Activated CD4-positive, alpha-beta T cell treated with anti-CD3 and anti-CD28 coated beads for 4 hours (primary cell): Measurements from ENCODE around the gene DENND2D.
"Not testable (repeated sequence)": the region's sequence is repeated elsewhere in the genome, so short reads cannot be mapped to it uniquely, and the experiment has no call there.

ENCODE experiments used
- DNase-seq, 2 donors: peaks; one replicate each; pipeline ENCODE4 v3.0.0-alpha.2; 2020

Gene DENND2D

DNA sequence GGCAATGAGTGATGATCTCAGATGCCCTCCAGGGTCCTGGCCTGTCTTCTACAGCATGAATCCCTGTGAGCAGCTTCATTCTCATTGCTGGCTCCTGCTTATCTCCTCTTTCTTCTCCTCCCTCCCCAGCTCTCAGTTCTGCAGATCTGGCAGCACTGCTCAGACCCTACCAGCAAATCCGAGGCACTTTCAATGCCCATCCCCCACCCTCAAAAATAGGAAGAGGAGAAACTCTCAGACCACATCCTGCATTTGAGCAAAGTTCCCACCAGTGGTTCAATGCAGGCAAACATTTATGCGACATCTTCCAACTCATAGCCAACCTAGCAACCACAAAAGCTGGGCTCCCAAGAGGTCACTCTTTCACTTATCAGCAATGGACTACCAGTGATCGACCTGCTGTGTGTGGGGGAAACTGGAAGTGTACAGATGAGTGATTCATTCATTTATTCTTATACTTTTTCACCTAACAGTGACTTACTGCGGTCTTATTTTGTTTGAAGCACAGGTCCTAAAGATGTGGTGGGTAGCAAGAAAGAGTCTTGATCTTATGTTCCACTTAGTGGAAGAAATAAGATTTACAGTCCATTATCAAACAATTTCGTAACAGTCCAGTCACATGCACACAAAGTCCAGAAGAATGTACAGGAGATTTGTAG is 21.3 kb upstream of the DENND2D start:
- peak in 1 of 2 donors; percentile 39 for DNase-seq

DNA sequence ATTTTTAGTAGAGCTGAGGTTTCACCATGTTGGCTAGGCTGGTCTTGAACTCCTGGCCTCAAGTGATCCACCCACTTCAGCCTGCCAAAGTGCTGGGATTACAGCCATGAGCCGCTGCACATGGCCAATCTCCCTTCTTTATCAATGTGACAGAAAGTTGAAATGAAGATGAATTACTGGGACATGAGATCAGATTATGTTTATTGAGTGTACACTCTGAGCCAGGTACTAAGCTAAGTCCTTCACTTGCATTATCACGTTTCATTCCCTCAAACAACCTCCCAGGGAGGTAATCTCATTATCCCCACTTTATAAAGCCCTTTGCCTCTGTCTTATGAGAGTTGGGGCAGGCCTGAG is 20.8 kb upstream of the DENND2D start:
- DNase-seq = no peak

DNA sequence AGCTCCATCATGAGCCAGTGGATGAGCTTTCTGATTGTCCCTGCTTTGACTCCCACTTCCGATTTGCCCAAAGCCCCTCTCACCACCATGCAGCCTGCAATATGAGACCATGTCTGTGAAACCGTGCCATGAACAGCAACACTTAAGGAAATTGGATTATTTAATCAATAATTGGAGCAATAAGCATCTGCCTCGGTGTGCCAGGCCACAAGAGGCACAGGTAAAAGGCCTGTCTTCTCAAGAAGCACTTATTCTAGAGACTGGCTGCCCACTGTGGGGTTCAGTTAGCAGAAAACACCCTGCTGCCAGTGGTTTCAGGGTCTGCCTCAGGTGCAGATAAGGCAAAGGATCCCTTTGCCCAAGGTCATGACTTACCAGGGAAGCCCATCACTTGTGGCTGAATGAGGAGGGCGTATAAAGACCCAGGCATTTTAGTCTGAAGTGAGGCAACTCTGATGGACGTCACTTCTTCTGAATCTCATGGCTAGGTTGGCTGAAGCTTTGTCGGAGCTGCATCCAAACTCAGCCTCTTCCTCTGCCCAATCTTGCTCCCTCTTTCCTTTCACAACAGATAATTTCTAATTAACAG is 19.9 kb upstream of the DENND2D start:
- no peak for DNase-seq

DNA sequence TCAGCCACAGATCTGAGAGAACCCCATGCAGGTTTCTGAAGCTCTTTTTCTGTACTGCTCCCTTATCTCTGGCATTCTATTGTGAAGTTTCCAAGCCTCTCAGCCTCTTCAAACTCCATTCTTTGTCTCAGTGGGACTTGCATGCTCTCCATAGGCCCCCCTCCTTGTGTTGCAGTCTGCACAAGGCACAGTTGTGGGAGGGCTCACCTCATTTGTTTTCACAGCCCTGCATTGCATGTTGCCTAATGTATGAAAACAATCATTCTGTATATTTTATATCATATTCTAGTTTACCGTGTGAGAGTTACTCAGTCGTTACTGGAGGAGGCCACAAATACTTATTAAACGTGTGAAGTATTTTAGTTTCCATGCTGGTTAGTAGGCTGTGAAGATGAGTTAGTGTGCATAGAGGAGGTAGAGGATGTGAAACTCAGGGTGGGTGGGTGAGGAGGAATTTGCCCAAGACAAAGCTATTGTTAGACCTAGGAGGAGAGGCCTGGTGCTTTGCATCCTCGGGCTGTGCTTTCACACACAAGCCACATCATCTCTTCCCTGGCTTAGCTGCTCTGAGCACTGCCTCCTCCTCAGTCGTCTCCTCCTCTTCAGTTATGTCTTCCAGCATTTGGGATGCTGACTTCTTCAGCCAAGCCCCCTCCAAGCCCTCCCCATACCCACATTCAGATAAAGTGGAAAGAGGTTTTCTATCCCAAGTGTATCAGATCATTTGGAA is 19.3 kb upstream of the DENND2D start:
- DNase-seq = peak in 1 of 2 donors; percentile 33

DNA sequence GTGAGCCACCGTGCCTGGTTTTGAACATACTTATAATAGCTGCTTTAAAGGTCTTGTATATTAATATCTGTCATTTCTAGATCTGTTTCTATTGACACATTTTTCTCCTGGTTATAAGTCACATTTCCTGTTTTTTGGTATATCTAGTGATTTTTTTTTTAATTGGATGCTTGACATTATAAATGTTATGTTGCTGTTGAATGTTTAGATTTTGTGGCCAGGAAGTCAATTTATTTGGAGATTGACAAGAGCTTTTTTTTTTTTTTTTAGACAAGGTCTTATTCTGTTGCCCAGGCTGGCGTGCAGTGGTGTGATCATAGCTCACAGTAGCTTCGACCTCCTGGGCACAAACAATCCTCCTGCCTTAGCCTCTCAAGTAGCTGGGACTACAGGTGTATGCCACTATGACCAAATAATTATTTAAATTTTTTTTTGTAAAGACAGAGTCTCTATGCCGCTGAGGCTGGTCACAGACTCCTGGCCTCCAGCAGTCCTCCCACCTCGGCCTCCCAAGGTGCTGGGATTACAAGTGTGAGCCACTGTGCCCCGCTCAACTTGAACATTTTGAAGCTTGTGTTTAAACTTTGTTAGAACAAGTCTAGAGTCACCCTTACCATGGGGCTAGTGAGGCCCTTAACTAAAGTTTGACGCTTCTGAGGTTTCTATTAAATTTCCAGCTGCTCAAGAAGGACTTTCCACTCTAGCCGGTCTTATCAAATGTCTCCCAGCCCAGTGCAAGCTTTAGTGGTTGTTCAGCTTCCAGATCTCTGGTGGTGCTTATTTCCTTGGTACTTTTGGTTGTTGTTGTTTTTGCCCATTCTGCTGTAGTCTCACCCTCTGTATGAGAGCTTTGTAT is 18.5 kb upstream of the DENND2D start:
- no peak for DNase-seq

DNA sequence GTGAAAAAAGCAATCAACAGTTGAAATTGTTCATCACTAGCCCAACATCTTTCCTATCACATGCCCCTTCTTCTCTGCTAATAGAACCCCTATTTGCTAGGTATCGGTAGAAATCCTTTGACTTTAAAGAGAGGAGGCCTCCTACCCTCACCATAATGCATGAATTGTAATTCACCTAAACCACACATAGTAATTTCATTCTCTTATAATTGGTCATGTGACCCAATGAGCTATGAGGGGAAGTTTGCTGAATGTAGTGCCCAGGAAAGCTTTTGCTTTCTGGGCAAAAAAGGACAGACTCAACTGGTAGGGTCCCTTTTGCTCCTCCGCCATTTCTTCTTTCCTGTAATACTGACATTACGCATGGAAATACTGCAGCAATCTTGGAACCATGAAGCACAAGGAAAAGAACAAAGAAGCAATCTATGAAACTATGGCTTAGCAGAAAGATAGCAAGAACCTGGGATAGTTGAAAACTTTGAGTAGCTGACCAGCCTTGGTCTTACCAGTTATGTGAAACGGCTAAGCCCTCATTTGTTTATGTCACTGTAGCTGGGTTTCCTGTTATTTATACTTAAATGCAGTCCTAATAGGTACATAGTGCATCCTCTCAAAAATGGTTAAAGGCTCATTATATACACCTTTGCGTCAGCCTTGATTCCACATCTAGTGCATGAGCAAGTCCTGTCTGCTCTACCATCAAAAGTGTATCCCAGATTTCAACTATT is 16.9 kb upstream of the DENND2D start:
- DNase-seq = no peak

DNA sequence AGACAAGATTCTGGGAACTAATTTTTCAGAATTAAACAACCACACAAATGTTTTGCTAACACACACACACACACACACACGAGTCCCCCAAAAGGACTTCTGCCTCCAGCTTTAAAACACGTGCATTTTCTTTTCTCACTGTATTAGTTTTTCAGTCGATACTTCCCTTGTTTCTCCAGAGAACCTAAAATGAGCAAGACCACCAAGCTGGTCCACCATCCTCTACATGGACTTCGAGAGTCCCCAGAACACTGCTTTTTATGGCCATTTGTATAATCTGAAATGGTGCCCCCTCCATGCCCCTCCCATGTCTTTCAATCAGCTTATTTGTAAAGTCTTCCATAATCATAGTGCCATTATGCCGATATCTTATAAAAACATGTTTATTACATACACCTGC is 16.3 kb upstream of the DENND2D start:
- DNase-seq = no peak

DNA sequence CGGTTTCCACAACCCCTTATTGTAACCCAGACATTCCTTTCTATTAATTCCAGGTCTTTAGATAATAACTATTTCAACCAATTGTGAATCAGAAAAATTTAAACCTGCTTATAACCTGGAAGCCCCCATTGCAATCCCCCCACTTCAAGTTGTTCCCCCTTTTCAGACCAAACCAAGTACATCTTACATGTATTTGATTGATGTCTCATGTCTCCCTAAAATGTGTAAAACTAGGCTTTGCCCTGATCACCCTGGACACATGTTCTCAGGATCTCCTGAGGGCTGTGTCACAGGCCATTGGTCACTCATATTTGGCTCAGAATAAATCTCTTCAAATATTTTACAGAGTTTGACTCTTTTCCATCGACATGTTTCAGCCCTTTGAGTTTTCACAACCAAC is 14.8 kb upstream of the DENND2D start:
- DNase-seq = not testable (repeated sequence)

DNA sequence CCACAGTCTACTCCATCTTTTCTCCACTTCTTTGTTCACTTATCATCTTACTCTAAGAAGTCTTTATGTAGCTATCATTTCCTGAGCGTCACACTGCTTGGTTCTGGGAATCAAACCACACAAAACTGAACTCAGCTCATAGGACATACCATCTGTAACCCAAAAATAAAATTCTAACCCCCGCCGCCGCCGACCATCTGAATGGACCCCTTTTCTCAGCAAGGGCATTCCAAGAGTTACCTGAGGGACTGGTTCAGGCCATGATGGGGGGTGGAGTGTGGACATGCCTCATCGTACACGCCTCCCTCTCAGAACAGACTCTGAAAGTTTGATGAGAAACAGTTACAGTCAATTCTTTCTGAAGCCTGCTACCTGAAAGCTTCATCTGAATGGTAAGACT is 14.4 kb upstream of the DENND2D start:
- DNase-seq = peak; percentile 61 to 70

DNA sequence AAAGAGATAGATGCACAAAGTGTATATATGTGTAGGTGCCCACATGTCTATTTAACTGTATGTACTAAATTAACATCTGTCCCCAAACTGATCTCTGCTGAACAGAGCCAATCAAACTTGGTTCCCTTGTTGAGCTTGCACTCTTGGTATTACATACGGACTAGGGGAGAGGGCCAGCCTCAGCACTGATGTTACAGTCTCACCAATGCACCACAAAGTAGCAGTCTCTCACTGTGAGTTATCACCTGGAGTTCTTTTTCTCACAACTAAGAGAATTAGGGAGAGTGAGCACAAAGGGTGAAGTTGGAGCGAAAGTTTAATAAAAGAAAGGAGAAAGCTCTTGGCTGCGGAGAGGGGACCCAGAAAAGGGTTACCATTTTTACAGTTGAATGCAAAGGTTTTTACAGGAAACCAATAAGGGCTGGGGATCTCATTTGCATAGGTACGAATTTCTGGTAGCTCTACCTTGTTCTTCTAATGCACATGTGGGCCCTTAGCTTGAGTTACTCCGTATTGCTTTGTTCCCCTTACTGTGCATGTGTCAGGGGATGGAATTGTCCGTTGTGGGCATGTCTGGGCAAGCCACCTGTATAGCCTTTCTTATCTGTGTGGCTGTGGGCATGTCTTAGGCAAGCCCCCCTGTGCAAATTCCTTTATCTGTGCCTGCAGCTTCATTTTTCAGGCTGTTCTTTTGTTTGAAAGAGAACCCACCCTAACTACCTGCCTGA is 13.8 kb upstream of the DENND2D start:
- no peak for DNase-seq

DNA sequence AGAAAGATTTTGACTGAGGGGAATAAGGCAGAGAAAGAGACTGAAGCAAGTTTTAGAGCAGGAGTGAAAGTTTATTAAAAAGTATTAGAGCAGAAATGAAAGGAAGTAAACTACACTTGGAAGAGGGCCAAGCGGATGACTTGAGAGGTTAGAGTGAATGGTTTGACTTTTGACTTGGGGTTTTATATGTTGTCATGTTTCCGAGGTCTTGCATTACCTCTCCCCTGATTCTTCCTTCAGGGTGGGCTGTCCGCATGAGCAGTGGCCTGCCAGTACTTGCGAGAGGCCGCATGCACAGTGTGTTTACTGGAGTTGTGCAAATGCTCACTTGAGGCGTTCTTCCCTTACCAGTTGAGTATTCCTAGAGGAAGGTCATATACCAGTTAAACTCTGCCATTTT is 13.0 kb upstream of the DENND2D start:
- DNase-seq = no peak

DNA sequence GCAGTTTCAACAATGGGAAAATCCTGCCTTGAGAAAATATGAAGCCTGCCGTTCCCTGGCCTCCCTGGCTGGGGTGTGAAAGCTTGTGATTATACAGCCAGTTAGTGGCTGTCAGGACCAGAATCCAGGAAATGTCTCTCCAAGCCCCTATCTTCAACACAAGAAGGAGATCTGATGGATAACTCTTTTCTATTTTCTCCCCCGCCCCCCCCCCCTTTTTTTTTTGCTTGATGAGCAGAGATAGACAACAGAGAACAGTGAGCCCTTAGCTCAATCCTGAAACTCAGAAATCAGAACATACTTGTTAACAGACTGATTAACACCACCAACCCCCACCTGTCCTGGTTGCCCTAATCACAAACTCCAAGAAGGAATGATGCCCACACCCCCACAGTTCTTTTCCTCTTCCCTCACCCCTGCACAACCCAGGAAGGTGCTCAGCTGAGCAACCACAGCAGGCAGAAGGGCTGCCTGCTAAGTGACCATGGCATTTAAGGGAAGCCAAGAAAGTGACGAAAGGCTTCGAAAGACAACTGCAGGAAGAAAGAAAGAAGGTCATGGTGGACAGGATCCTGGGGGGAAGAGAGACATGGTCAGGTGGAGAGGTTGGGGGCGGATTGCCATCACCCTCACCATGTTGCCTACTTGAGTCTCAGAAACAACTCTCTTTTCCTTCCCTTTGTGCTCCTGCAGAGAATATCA is 12.3 kb upstream of the DENND2D start:
- DNase-seq = no peak

DNA sequence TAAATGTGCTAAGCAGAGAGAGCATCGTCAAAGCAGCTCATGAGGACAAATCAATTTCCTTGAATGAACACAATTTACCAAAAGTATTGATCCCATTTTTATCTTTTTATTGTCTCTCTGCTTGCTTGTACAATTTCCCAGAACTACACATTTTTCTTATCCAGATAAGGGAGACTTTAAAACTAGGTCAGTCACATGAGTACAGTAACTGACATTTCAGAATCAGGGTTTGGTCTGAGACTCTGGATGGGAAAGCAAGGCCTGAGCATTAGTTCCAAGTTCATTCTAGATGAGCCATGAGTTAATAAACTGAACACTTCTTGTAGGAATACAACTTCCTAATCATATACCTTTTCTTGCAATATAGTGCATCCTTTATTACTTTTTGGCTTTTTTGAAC is 11.5 kb upstream of the DENND2D start:
- no peak for DNase-seq

DNA sequence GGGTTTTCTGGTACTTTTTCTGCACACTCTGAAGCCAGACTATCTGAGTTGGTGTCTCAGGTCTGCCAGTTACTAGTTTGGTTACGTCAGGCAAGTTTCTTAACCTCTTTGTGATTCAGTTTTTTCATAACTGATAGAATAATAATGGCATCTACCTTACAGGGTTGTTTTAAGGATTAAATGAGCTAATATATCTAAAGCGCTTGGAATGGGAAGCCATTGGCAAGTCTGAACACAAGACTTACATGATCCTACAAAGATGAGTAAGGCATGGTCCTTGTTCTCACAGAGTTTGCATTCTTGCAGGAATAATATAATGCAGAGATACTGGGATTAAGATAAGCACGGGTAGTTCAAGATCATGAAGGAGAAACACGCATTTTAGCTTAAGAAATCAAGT is 9.2 kb upstream of the DENND2D start:
- no peak for DNase-seq

DNA sequence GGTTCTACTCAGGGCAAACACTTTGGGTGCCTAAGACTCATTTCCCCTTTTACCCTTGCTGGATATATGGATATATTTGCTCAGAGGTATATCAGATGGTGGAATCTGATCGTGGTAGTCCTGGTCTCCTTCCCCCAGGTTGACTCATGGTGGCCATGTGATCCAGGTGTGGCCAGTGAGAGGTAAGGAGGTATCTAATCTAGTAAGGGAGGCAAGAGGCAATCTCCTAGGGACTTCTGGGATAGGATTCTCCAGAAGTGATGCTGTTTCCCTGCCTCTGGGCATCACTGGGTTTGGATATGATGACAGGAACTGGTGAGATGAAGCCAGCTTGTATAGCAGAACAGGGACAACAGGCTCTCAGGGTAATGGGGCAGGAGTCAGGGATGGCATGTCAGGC is 8.5 kb upstream of the DENND2D start:
- no peak for DNase-seq

DNA sequence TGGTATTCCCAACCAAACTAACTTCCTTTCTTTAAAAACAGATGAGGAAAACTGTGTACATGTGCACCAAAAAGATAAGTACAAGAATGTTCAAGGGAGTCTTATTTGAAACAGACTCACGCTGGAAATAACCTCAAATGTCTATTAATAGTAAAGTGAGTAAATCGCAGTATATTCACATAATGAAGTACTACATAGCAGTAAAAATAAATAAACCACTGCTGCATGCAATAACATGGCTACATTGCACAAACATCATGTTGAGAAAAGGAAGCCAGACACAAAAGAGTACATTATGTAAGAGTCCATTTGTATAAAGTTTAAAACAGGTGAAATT is 5.2 kb upstream of the DENND2D start:
- no peak for DNase-seq

DNA sequence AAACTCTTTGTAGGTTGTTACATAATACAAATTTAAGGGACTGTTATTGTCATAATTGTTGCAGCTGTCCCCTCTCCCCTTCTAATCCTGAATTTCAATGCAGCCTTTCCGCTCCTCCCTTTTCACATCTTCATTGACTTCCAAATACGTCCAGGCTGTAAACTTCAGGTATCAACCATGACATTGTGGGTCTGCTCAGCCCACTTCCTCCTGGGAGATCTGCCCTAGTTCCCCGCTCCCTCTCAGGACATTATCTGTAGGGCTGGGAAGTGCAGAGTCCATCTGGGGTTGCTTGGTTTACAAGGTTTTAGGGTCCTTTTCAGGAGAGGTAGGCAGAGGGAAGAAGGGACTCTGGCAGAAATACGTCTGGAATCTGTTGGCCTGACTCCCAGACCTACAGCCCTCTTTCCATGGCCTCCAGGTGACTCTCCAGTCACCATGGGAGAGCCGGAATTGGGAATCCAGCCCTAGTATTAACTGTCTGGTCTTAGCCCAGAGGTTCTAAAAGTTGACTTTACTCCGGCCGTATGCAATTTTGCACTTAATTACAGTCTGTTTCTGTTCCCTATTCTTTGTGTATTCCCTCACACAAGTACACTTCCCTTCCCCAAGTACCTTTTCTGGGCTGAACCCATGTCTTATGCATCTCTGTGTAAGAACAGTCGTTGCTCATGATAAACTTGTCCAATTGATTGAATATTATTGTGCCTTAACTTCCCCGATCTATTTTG is 4.7 kb upstream of the DENND2D start:
- no peak for DNase-seq

DNA sequence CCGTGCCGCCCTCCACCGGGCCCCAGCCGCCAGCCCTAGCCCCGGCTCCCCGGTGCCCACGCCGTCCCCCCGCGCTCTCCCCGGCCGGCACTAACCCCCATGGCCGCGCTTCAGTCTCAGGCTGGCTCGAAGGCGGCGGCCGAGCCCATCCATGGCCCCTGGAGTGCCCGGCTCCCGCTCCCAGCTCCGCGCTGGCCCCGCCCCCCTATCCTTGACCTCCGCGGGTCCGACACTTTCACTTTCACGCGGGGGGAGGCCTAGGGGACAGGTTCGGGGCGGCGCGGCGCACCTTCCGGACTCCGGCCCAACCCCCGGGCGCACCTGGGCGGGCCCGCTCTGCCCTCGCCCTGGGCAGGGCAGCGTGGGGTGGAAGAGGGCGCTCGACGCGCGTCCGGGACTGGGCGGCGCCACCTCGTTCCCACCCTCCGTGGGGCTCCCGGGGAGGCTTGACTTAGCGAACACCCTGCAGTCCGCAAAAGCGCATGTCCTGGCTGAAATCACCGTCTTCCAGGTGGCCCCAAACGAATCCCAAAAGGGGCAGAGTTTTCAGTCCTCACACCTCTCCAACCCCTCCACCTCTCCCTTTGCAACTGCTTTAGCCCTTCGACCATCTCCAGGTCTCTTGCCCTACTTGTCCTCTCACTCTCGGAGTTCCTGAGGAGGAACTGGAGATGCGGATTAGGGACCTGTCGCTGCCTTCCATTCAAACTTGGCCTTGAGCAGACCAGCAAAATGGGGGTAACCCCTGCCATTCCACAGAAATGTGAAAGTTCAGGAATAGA is 3.9 kb upstream of the DENND2D start:
- DNase-seq = peak; percentile 71 to 76

DNA sequence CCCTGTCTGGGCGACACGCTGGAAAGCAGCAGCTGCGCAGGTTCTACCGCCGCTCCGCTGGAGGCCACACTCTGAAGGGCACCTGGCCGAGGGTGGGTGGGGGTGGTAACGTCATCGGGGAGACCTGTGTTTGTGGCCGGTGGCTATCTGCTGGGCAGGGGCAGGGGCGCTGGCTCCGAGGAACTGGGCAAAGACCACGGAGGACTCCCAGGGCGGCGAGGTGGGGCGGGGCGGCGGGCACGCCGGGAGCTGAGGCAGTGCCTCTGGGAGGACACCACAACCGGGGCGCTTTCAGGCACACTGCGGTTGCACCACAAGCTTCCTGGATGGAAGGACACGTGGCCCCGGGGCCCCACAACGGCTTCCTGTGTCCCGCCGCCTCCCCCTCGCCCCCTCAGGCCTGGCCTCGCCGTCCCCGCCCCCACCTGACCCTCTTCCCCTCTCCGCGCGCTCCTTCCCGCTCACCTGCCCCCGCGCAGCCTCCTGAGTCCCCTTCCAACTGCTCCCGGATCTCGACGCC is 3.3 kb upstream of the DENND2D start:
- peak; percentile 77 to 88 for DNase-seq
